GM12891 (cell line): ENCODE measurements around the gene ADM5.
"Not testable (repeated sequence)": the region's sequence is repeated elsewhere in the genome, so short reads cannot be mapped to it uniquely, and the experiment has no call there.

Source experiments
- DNase-seq: peaks from one replicate; pipeline ENCODE4 v3.0.0; 2011; ENCODE audit warnings: low spot score; ENCODE audit not compliant: insufficient read length
- FAIRE-seq: peaks from 2 replicates; lab custom pipeline; 2011; peaks lifted over from hg19 to GRCh38; lab: Jason Lieb, UNC
- PAX5 ChIP-seq: IDR thresholded peaks from 2 replicates; pipeline ENCODE4 v1.6.1; 2011; ENCODE audit warnings: low read length, moderate library complexity, mild to moderate bottlenecking; ENCODE audit not compliant: insufficient read depth, severe bottlenecking
- POLR2A ChIP-seq: IDR thresholded peaks from 2 replicates; pipeline ENCODE4 v1.6.1; 2011; ENCODE audit warnings: low read depth, low read length, control low read depth
- POLR2AphosphoS5 ChIP-seq: IDR thresholded peaks from 2 replicates; pipeline ENCODE4 v1.6.1; 2011; ENCODE audit warnings: low read depth, low read length, control low read depth
- POU2F2 ChIP-seq: IDR thresholded peaks from 2 replicates; pipeline ENCODE4 v1.6.1; 2011; ENCODE audit warnings: low read depth, mild to moderate bottlenecking, control low read depth, low read length, moderate library complexity
- SPI1 ChIP-seq: IDR thresholded peaks from 2 replicates; pipeline ENCODE4 v1.6.1; 2011; ENCODE audit warnings: low read depth, low read length, control low read depth
- TAF1 ChIP-seq: IDR thresholded peaks from 2 replicates; pipeline ENCODE4 v1.6.1; 2011; ENCODE audit warnings: low read depth, low read length, control low read depth

ADM5 gene

GRCh38 chr19:49718511-49718910 is 29.1 kb downstream of the ADM5 start:
- TF ChIP-seq POLR2A (no peak), POLR2AphosphoS5 (no peak), TAF1 (no peak), SPI1 (no peak), POU2F2 (no peak)
- DNase-seq (no peak), FAIRE-seq (no peak)

GRCh38 chr19:49718991-49719390 is 29.6 kb downstream of the ADM5 start:
- TF ChIP-seq SPI1 (no peak), POLR2AphosphoS5 (no peak), POU2F2 (no peak), POLR2A (no peak), PAX5 (no peak), TAF1 (no peak)
- no peak for FAIRE-seq
- DNase-seq = no peak

- FAIRE-seq, DNase-seq: not testable (repeated sequence)
Measured at GRCh38 chr19:49719420-49719819, 30.0 kb downstream of the ADM5 start.

GRCh38 chr19:49727217-49728030 is 38.0 kb downstream of the ADM5 start:
- no peak for FAIRE-seq
- no peak for DNase-seq
- no peak for TF ChIP-seq TAF1
- TF ChIP-seq SPI1 = no peak
- TF ChIP-seq POLR2AphosphoS5 = no peak
- no peak for TF ChIP-seq PAX5
- no peak for TF ChIP-seq POU2F2
- no peak for TF ChIP-seq POLR2A

GRCh38 chr19:49730166-49730565 is 40.8 kb downstream of the ADM5 start:
- DNase-seq (no peak), FAIRE-seq (no peak)

GRCh38 chr19:49738268-49738667 is 48.9 kb downstream of the ADM5 start:
- DNase-seq = no peak
- no peak for FAIRE-seq
- no peak for TF ChIP-seq POU2F2
- no peak for TF ChIP-seq TAF1
- peak; percentile 31; the same call in 1 of the 2 replicates for TF ChIP-seq SPI1

More at GRCh38 chr19:49730166-49730565, 40.8 kb downstream of the ADM5 start:
- TF ChIP-seq TAF1 (no peak), POLR2AphosphoS5 (no peak), POLR2A (no peak), SPI1 (no peak), POU2F2 (no peak), PAX5 (no peak)

- no peak for FAIRE-seq
- no peak for TF ChIP-seq POU2F2
- no peak for TF ChIP-seq TAF1
- no peak for DNase-seq
Measured at GRCh38 chr19:49739098-49739497, 49.7 kb downstream of the ADM5 start.

- no peak for TF ChIP-seq POLR2AphosphoS5
- TF ChIP-seq TAF1 = no peak
- no peak for TF ChIP-seq POLR2A
- no peak for TF ChIP-seq POU2F2
- no peak for TF ChIP-seq PAX5
- no peak for TF ChIP-seq SPI1
- FAIRE-seq = no peak
- DNase-seq = no peak
Measured at GRCh38 chr19:49739933-49740332, 50.5 kb downstream of the ADM5 start.
